IMR-90 (cell line): ENCODE measurements around the gene ACKR1. TPM values are rescaled to one million over a fixed set of nuclear protein-coding genes. Genes with fewer than 3 reads are reported as not detected.

Source experiments
- ATAC-seq: fragments of 200-7000 bp; cut with Tn5 transposase; 2 replicates; pipeline ENCODE4 v1.9.1; 2020; ENCODE audit warnings: low read depth, mild to moderate bottlenecking, moderate library complexity
- BruUV-seq: library from RNA; stranded (reverse); fragments of 400-500 nt; replicated peaks from 2 replicates; lab custom pipeline; 2021; lab: Mats Ljungman, UMichigan
- CTCF ChIA-PET: fragments of 300-600 bp; formaldehyde crosslinking; extraction: SDS; loops from one replicate; lab custom pipeline; 2021; ENCODE audit warnings: antibody characterized with exemption; lab: Yijun Ruan, JAX
- POLR2A ChIA-PET: fragments of 300-600 bp; sonication (Branson Sonifier 250); formaldehyde crosslinking; loops from one replicate; lab custom pipeline; 2022; ENCODE audit warnings: antibody characterized with exemption; ENCODE audit not compliant: unreplicated experiment; lab: Charles Lee
- DNase-seq: peaks from one replicate; pipeline ENCODE4 v3.0.0; 2013
- H2AFZ ChIP-seq: replicated peaks from 2 replicates; pipeline ENCODE3; 2013; ENCODE audit warnings: low read length, mild to moderate bottlenecking; ENCODE audit not compliant: poor library complexity
- H2AK5ac ChIP-seq: 2 replicates; pipeline ENCODE4 v1.6.1; 2013; ENCODE audit warnings: low read depth, low read length, inconsistent platforms
- H2AK9ac ChIP-seq: replicated peaks from 2 replicates; pipeline ENCODE3; 2013; ENCODE audit warnings: mild to moderate bottlenecking, low read depth, low read length, moderate library complexity; ENCODE audit not compliant: poor library complexity
- H2BK120ac ChIP-seq: 2 replicates; pipeline ENCODE4 v1.6.1; 2013; ENCODE audit warnings: low read depth, low read length, inconsistent platforms
- H2BK15ac ChIP-seq: 3 replicates; pipeline ENCODE4 v1.6.1; 2013; ENCODE audit warnings: low read depth, low read length, inconsistent platforms
- H2BK20ac ChIP-seq: 2 replicates; pipeline ENCODE4 v1.6.1; 2013; ENCODE audit warnings: low read depth, mild to moderate bottlenecking, inconsistent platforms, low read length, moderate library complexity
- H2BK5ac ChIP-seq: 2 replicates; pipeline ENCODE4 v1.6.1; 2013; ENCODE audit warnings: mild to moderate bottlenecking, low read depth, low read length, inconsistent platforms; ENCODE audit not compliant: poor library complexity, severe bottlenecking
- H3K14ac ChIP-seq: replicated peaks from 2 replicates; pipeline ENCODE4 v1.6.1; 2013; ENCODE audit warnings: low read depth, low read length, inconsistent platforms
- H3K18ac ChIP-seq: 2 replicates; pipeline ENCODE4 v1.6.1; 2013; ENCODE audit warnings: low read depth, low read length, control low read depth
- H3K23ac ChIP-seq: 2 replicates; pipeline ENCODE4 v1.6.1; 2013; ENCODE audit warnings: low read depth, low read length, inconsistent platforms
- H3K27ac ChIP-seq: 2 replicates; pipeline ENCODE4 v1.5.1; 2013; ENCODE audit warnings: mild to moderate bottlenecking, control low read depth, low read length; ENCODE audit not compliant: insufficient read depth
- H3K27me3 ChIP-seq: 2 replicates; pipeline ENCODE4 v1.6.1; 2013; ENCODE audit warnings: low read length; ENCODE audit not compliant: control insufficient read depth, insufficient read depth
- H3K36me3 ChIP-seq: 2 replicates; pipeline ENCODE4 v1.6.1; 2013; ENCODE audit warnings: low read length, mixed read lengths; ENCODE audit not compliant: control insufficient read depth, insufficient read depth
- H3K4ac ChIP-seq: 2 replicates; pipeline ENCODE4 v1.6.1; 2013; ENCODE audit warnings: low read depth, low read length, inconsistent platforms
- H3K4me1 ChIP-seq: 2 replicates; pipeline ENCODE4 v1.6.1; 2013; ENCODE audit warnings: low read length, mixed read lengths; ENCODE audit not compliant: control insufficient read depth, insufficient read depth
- H3K4me2 ChIP-seq: 2 replicates; pipeline ENCODE4 v1.6.1; 2013; ENCODE audit warnings: low read depth, mild to moderate bottlenecking, control low read depth, low read length, moderate library complexity
- H3K4me3 ChIP-seq: 2 replicates; pipeline ENCODE4 v1.5.1; 2013; ENCODE audit warnings: low read depth, mild to moderate bottlenecking, control low read depth, low read length, moderate library complexity; ENCODE audit not compliant: insufficient read depth
- H3K56ac ChIP-seq: 2 replicates; pipeline ENCODE4 v1.6.1; 2013; ENCODE audit warnings: low read length, inconsistent platforms; ENCODE audit not compliant: insufficient read depth; ENCODE audit errors: extremely low read depth
- H3K79me1 ChIP-seq, 2 experiments: 2 replicates each; pipeline ENCODE4 v1.6.1; 2013; ENCODE audit warnings: low read length in 2 of 2, inconsistent platforms in 1 of 2, low read depth in 1 of 2
- H3K9ac ChIP-seq: 2 replicates; pipeline ENCODE4 v1.6.1; 2013; ENCODE audit warnings: low read depth, low read length, control low read depth
- H3K9me1 ChIP-seq: 2 replicates; pipeline ENCODE4 v1.6.1; 2013; ENCODE audit warnings: low read length, inconsistent platforms; ENCODE audit not compliant: insufficient read depth
- H3K9me3 ChIP-seq: 2 replicates; pipeline ENCODE4 v1.6.1; 2013; ENCODE audit warnings: low read length; ENCODE audit not compliant: control insufficient read depth, insufficient read depth
- H4K20me1 ChIP-seq: 2 replicates; pipeline ENCODE4 v1.6.1; 2013; ENCODE audit warnings: low read length, inconsistent platforms; ENCODE audit not compliant: insufficient read depth
- H4K5ac ChIP-seq: 2 replicates; pipeline ENCODE4 v1.6.1; 2013; ENCODE audit warnings: mild to moderate bottlenecking, low read depth, low read length, control low read depth
- H4K8ac ChIP-seq, 2 experiments: 2 replicates each; pipeline ENCODE4 v1.6.1; 2013; ENCODE audit warnings: low read depth in 2 of 2, low read length in 2 of 2, control low read depth in 1 of 2, inconsistent platforms in 1 of 2
- H4K91ac ChIP-seq: 2 replicates; pipeline ENCODE4 v1.6.1; 2013; ENCODE audit warnings: low read depth, low read length, inconsistent platforms; ENCODE audit not compliant: insufficient read depth
- CEBPB ChIP-seq: IDR thresholded peaks from 2 replicates; pipeline ENCODE4 v1.6.1; 2012; ENCODE audit warnings: low read depth, low read length, improper control_type of control experiment
- MAZ ChIP-seq: IDR thresholded peaks from 2 replicates; pipeline ENCODE4 v1.6.1; 2012; ENCODE audit warnings: low read depth, mild to moderate bottlenecking, low read length, improper control_type of control experiment, moderate library complexity, borderline replicate concordance
- POLR2A ChIP-seq: IDR thresholded peaks from 2 replicates; pipeline ENCODE4 v1.6.1; 2012; ENCODE audit warnings: mild to moderate bottlenecking, low read depth, low read length
- RAD21 ChIP-seq: IDR thresholded peaks from 2 replicates; pipeline ENCODE4 v1.6.1; 2012; ENCODE audit warnings: low read length, improper control_type of control experiment
- RCOR1 ChIP-seq: IDR thresholded peaks from 2 replicates; pipeline ENCODE4 v1.6.1; 2012; ENCODE audit warnings: mild to moderate bottlenecking, low read length, improper control_type of control experiment; ENCODE audit not compliant: insufficient replicate concordance
- RFX5 ChIP-seq: IDR thresholded peaks from 2 replicates; pipeline ENCODE4 v1.8.0; 2012; ENCODE audit warnings: low read depth, mild to moderate bottlenecking, low read length, moderate library complexity
- SMC3 ChIP-seq: fragments of 150-350 bp; IDR thresholded peaks from 2 replicates; pipeline ENCODE4 v1.6.1; 2016; ENCODE audit warnings: low read depth, mild to moderate bottlenecking, antibody characterized with exemption, low read length, moderate library complexity
- WGBS, 2 experiments: methylation state at CpG; one replicate each; pipeline versions ENCODE4 v1.1.5 to v1.1.7; 2013; ENCODE audit warnings: missing lambda C conversion rate in 2 of 2; ENCODE audit not compliant: insufficient read length in 1 of 2; ENCODE audit errors: extremely low coverage in 2 of 2; 5-methylcytosine and 5-hydroxymethylcytosine counted together
- dilution Hi-C: fragments of 300-500 bp; cut with HindIII; formaldehyde crosslinking; loops from one replicate; pipeline ENCODE4 v1.14.3; 2018; ENCODE audit warnings: low sequenced_read_pairs; ENCODE audit not compliant: unreplicated experiment
- in situ Hi-C: fragments of 300-500 bp; cut with MboI; formaldehyde crosslinking; loops from 3 replicates; pipeline ENCODE4 v1.14.3; 2019; ENCODE audit warnings: low sequenced_read_pairs, inconsistent platforms, mixed read lengths
- intact Hi-C: fragments of 100-400 bp; cut with micrococcal nuclease; formaldehyde crosslinking; loops from 2 replicates; pipeline ENCODE4 v1.10.0; 2022
- polyA plus RNA-seq, 3 experiments: library from polyadenylated mRNA; depleted of rRNA; stranded (reverse); fragments of >200 nt; gene quantifications; 2 replicates each; pipeline ENCODE4 v1.2.3, GENCODE V29; 2012; ENCODE audit warnings: low replicate concordance in 1 of 3
- total RNA-seq: library from RNA; depleted of rRNA; stranded (reverse); fragments of >200 nt; gene quantifications from 2 replicates; pipeline ENCODE4 v1.2.3, GENCODE V29; 2012

Gene ACKR1
- total and polyA plus RNA-seq, 2 of the 4 experiments (the other 2 are of a cell fraction) = not detected

DNA sequence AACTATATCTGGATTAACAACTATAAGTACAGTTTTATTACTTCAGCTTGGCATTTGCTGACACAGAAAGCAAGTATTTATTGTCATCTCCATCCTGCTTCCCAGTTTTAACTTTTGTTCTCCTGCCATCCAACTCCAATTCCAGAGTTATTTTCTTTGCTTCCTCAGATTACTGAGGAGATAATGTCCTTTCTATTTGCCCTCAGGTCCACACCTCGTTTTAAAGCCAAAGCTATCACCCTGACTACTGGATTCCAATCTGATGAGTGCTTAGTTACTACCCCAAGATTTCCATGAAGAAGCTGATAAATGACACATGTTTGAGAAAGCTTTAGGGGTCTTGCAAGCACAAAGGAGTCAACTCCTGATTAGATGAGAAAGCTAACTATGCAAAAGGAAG, 25.2 kb downstream of the ACKR1 start:
- in situ Hi-C loops (no loop called here), dilution Hi-C loops (no loop called here), intact Hi-C loops (no loop called here)
- TF ChIP-seq RAD21 (no peak), SMC3 (no peak), RCOR1 (no peak), RFX5 (no peak), CEBPB (no peak), POLR2A (no peak), MAZ (no peak)
- Histone ChIP-seq H3K9me1 (no peaks in the 10 kb centered on the region), H3K4me2 (no peak overlapping the region), H3K23ac (no peak overlapping the region), H3K18ac (no peak overlapping the region), H2AK9ac (no peak overlapping the region), H3K4ac (no peak overlapping the region), H2AFZ (no peak overlapping the region), H3K4me1 (no peaks in the 10 kb centered on the region), H3K36me3 (no peaks in the 10 kb centered on the region), H3K56ac (no peak overlapping the region), H3K79me1 (no peaks in the 10 kb centered on the region), H2BK5ac (no peak overlapping the region), H4K5ac (no peak overlapping the region), H3K27me3 (no peaks in the 10 kb centered on the region), H4K91ac (no peak overlapping the region), H3K4me3 (no peak overlapping the region), H3K9ac (no peak overlapping the region), H3K27ac (no peak overlapping the region), H3K9me3 (no peaks in the 10 kb centered on the region), H2BK15ac (no peak overlapping the region), H4K20me1 (no peaks in the 10 kb centered on the region), H2BK120ac (no peak overlapping the region), H2AK5ac (no peak overlapping the region), H3K14ac (no peak overlapping the region), H2BK20ac (no peak overlapping the region), H4K8ac (no peak overlapping the region)
- no TSS peak for BruUV-seq
- ChIA-PET CTCF (interaction anchor here (1.2 kb wide), 1 partner anchor 19 kb away, joined by 4 read pairs; no protein-coding TSS in a partner anchor), POLR2A (no interaction called here)
- no peak for DNase-seq
- no CpG with 5 or more reads among the region's 1 CpG for WGBS, 2 experiments
- ATAC-seq = no peak
